Neuronal stem cell (in vitro differentiated cells): ENCODE measurements around the gene ANKRD45.
"Not testable (repeated sequence)": the region's sequence is repeated elsewhere in the genome, so short reads cannot be mapped to it uniquely, and the experiment has no call there.

Experiments
- DNase-seq: peaks from one replicate; pipeline ENCODE4 v3.0.0-alpha.2; 2013; ENCODE audit warnings: low spot score
- H2AFZ ChIP-seq: one replicate; pipeline ENCODE4 v1.6.1; 2013; ENCODE audit warnings: mild to moderate bottlenecking, low read length, inconsistent platforms
- H2AK5ac ChIP-seq: 2 replicates; pipeline ENCODE4 v1.6.1; 2013; ENCODE audit warnings: low read depth, mild to moderate bottlenecking, inconsistent platforms, low read length, moderate library complexity, mixed read lengths
- H2BK120ac ChIP-seq: 2 replicates; pipeline ENCODE4 v1.6.1; 2013; ENCODE audit warnings: low read depth, mild to moderate bottlenecking, inconsistent platforms, low read length, moderate library complexity, mixed read lengths
- H2BK12ac ChIP-seq: one replicate; pipeline ENCODE4 v1.6.1; 2013; ENCODE audit warnings: low read length, inconsistent platforms
- H2BK15ac ChIP-seq: 2 replicates; pipeline ENCODE4 v1.6.1; 2013; ENCODE audit warnings: mild to moderate bottlenecking, low read length, inconsistent platforms, mixed read lengths
- H2BK5ac ChIP-seq: one replicate; pipeline ENCODE4 v1.6.1; 2013; ENCODE audit warnings: inconsistent platforms, mild to moderate bottlenecking, low read length, moderate library complexity
- H3K14ac ChIP-seq: one replicate; pipeline ENCODE4 v1.6.1; 2013; ENCODE audit warnings: low read length, inconsistent platforms
- H3K18ac ChIP-seq: 2 replicates; pipeline ENCODE4 v1.6.1; 2013; ENCODE audit warnings: low read length, inconsistent platforms
- H3K23ac ChIP-seq: 2 replicates; pipeline ENCODE4 v1.6.1; 2013; ENCODE audit warnings: low read depth, mild to moderate bottlenecking, mixed read lengths, low read length, inconsistent platforms; ENCODE audit not compliant: poor library complexity
- H3K27ac ChIP-seq: replicated peaks from 3 replicates; pipeline ENCODE4 v1.5.1; 2013; ENCODE audit warnings: low read length, inconsistent platforms
- H3K27me3 ChIP-seq, 3 experiments: 2 replicates each; pipeline ENCODE4 v1.6.1; 2013; ENCODE audit warnings: low read length in 3 of 3, mild to moderate bottlenecking in 2 of 3, inconsistent platforms in 1 of 3, low read depth in 1 of 3, mixed read lengths in 1 of 3, moderate library complexity in 1 of 3; ENCODE audit not compliant: control insufficient read depth in 3 of 3, insufficient read depth in 3 of 3
- H3K36me3 ChIP-seq, 2 donors: replicated peaks in 1 of 2; 2 replicates each; pipeline ENCODE4 v1.6.1; 2013; ENCODE audit warnings: low read length in 2 of 2; ENCODE audit not compliant: control insufficient read depth in 2 of 2, insufficient read depth in 2 of 2
- H3K4ac ChIP-seq: 2 replicates; pipeline ENCODE4 v1.6.1; 2013; ENCODE audit warnings: inconsistent platforms, mild to moderate bottlenecking, low read length, moderate library complexity
- H3K4me1 ChIP-seq, 2 donors: 1 replicate in 1 of 2; 2 replicates in 1 of 2; pipeline ENCODE4 v1.6.1; 2013; ENCODE audit warnings: low read length in 2 of 2, low read depth in 1 of 2; ENCODE audit not compliant: control insufficient read depth in 2 of 2, insufficient read depth in 1 of 2
- H3K4me2 ChIP-seq: one replicate; pipeline ENCODE4 v1.6.1; 2013; ENCODE audit warnings: mild to moderate bottlenecking, low read length, inconsistent platforms; ENCODE audit not compliant: insufficient read depth, poor library complexity, severe bottlenecking
- H3K4me3 ChIP-seq, 2 donors: 2 replicates each; pipeline ENCODE4 v1.5.1; 2013; ENCODE audit warnings: low read length in 2 of 2, mild to moderate bottlenecking in 2 of 2, inconsistent platforms in 1 of 2, moderate library complexity in 1 of 2
- H3K79me1 ChIP-seq: one replicate; pipeline ENCODE4 v1.6.1; 2013; ENCODE audit warnings: low read depth, mild to moderate bottlenecking, inconsistent platforms, low read length, moderate library complexity
- H3K9ac ChIP-seq: one replicate; pipeline ENCODE4 v1.6.1; 2013; ENCODE audit warnings: mild to moderate bottlenecking, low read depth, low read length, inconsistent platforms; ENCODE audit not compliant: poor library complexity
- H3K9me3 ChIP-seq, 2 donors: replicated peaks in 1 of 2; 2 replicates each; pipeline versions ENCODE3 to v1.6.1; 2013; ENCODE audit warnings: low read length in 2 of 2, mild to moderate bottlenecking in 2 of 2, inconsistent platforms in 1 of 2, low read depth in 1 of 2, mixed read lengths in 1 of 2, moderate library complexity in 1 of 2; ENCODE audit not compliant: control insufficient read depth in 2 of 2, insufficient read depth in 1 of 2
- H4K8ac ChIP-seq: one replicate; pipeline ENCODE4 v1.6.1; 2013; ENCODE audit warnings: low read depth, mild to moderate bottlenecking, inconsistent platforms, low read length, moderate library complexity
- H4K91ac ChIP-seq: one replicate; pipeline ENCODE4 v1.6.1; 2013; ENCODE audit warnings: low read length, low read depth, mild to moderate bottlenecking, inconsistent platforms; ENCODE audit not compliant: poor library complexity
- WGBS, 2 donors: extraction: QIAGEN DNeasy Blood & Tissue Kit; methylation state at CpG; one replicate each; pipeline ENCODE4 v1.1.7; 2013; ENCODE audit warnings: missing lambda C conversion rate in 2 of 2, mixed read lengths in 1 of 2; ENCODE audit not compliant: insufficient read length in 2 of 2, insufficient replicate concordance in 1 of 2; ENCODE audit errors: extremely low coverage in 2 of 2; 5-methylcytosine and 5-hydroxymethylcytosine counted together

Gene ANKRD45

GRCh38 chr1:173660306-173660705 is 9.3 kb downstream of the ANKRD45 start:
- Histone ChIP-seq H3K36me3 (no peaks in the 10 kb centered on the region), H3K4me1 (no peaks in the 10 kb centered on the region), H3K4me2 (no peak overlapping the region), H2BK120ac (no peak overlapping the region), H3K9me3 (peaks cover 2 to 13% of the 10 kb centered on the region in 2 donors), H4K91ac (no peak overlapping the region), H2AK5ac (no peak overlapping the region), H3K4ac (no peak overlapping the region), H3K23ac (no peak overlapping the region), H3K27ac (no peak overlapping the region), H2BK5ac (no peak overlapping the region), H3K9ac (no peak overlapping the region), H3K79me1 (no peaks in the 10 kb centered on the region), H3K14ac (no peak overlapping the region), H3K27me3 (no peaks in the 10 kb centered on the region), H2AFZ (no peak overlapping the region), H2BK15ac (no peak overlapping the region), H2BK12ac (no peak overlapping the region), H3K18ac (no peak overlapping the region), H4K8ac (no peak overlapping the region), H3K4me3 (no peak overlapping the region)
- DNase-seq = no peak
- WGBS, 2 donors = no CpG with 5 or more reads among the region's 2 CpGs

GRCh38 chr1:173648880-173649605 is 20.6 kb downstream of the ANKRD45 start:
- Histone ChIP-seq H4K8ac (no peak overlapping the region), H3K4me2 (no peak overlapping the region), H3K14ac (no peak overlapping the region), H3K4ac (no peak overlapping the region), H3K9me3 (peaks cover 0 to under 1% of the 10 kb centered on the region in 2 donors), H2BK5ac (no peak overlapping the region), H3K36me3 (no peaks in the 10 kb centered on the region), H3K79me1 (no peaks in the 10 kb centered on the region), H2AFZ (no peak overlapping the region), H3K4me3 (no peak overlapping the region), H3K18ac (no peak overlapping the region), H3K27ac (no peak overlapping the region), H3K27me3 (no peaks in the 10 kb centered on the region), H2BK15ac (no peak overlapping the region), H4K91ac (no peak overlapping the region), H3K9ac (no peak overlapping the region), H3K23ac (no peak overlapping the region), H3K4me1 (no peaks in the 10 kb centered on the region), H2BK12ac (no peak overlapping the region), H2BK120ac (no peak overlapping the region), H2AK5ac (no peak overlapping the region)
- no peak for DNase-seq

- Histone ChIP-seq H3K4me2 (no peak overlapping the region), H4K8ac (no peak overlapping the region), H2BK5ac (no peak overlapping the region), H2AK5ac (no peak overlapping the region), H2BK15ac (no peak overlapping the region), H4K91ac (no peak overlapping the region), H3K23ac (no peak overlapping the region), H3K27me3 (no peaks in the 10 kb centered on the region), H3K79me1 (no peaks in the 10 kb centered on the region), H3K14ac (no peak overlapping the region), H2BK12ac (no peak overlapping the region), H3K27ac (no peak overlapping the region), H3K4ac (no peak overlapping the region), H3K36me3 (no peaks in the 10 kb centered on the region), H3K4me3 (no peak overlapping the region), H2AFZ (no peak overlapping the region), H3K18ac (no peak overlapping the region), H3K9ac (no peak overlapping the region), H2BK120ac (no peak overlapping the region), H3K9me3 (peaks cover 0 to 19% of the 10 kb centered on the region in 2 donors), H3K4me1 (no peaks in the 10 kb centered on the region)
- no peak for DNase-seq
- WGBS, 2 donors = no CpG with 5 or more reads among the region's 3 CpGs
Measured at GRCh38 chr1:173646656-173647055, 23.0 kb downstream of the ANKRD45 start.

GRCh38 chr1:173642450-173643139 is 27.1 kb downstream of the ANKRD45 start:
- not testable (repeated sequence) for H3K18ac ChIP-seq, H3K4me3 ChIP-seq, H3K14ac ChIP-seq, H3K23ac ChIP-seq, H2BK5ac ChIP-seq, H3K4me1 ChIP-seq, H3K4ac ChIP-seq, H4K8ac ChIP-seq, H4K91ac ChIP-seq, DNase-seq, H2BK15ac ChIP-seq, H2AK5ac ChIP-seq, H3K27ac ChIP-seq, H2BK120ac ChIP-seq, H2BK12ac ChIP-seq, H2AFZ ChIP-seq, H3K9ac ChIP-seq, H3K4me2 ChIP-seq, H3K79me1 ChIP-seq, H3K27me3 ChIP-seq, H3K36me3 ChIP-seq
- WGBS, 2 donors = no CpG with 5 or more reads among the region's 4 CpGs
- peaks cover 8 to 33% of the 10 kb centered on the region in 2 donors for H3K9me3 ChIP-seq
